Calu3 (cell line): ENCODE results near the gene FBXW8. TPM values are rescaled to one million over a fixed set of nuclear protein-coding genes. Genes with fewer than 3 reads are reported as not detected.

ENCODE experiments used
- BruUV-seq: library from RNA; stranded (reverse); fragments of 400-500 nt; replicated peaks from 2 replicates; lab custom pipeline; 2021; lab: Mats Ljungman, UMichigan
- CTCF ChIA-PET: fragments of 300-600 bp; sonication (Branson Sonifier 250); formaldehyde crosslinking; loops from one replicate; lab custom pipeline; 2022; ENCODE audit warnings: antibody characterized with exemption; lab: Charles Lee
- DNase-seq: peaks from one replicate; pipeline ENCODE4 v3.0.0; 2022
- H3K27ac Mint-ChIP-seq: one replicate; pipeline ENCODE4 v1.8.0; 2022; ENCODE audit warnings: mixed read lengths; ENCODE audit not compliant: unreplicated experiment
- H3K27me3 Mint-ChIP-seq: one replicate; pipeline ENCODE4 v1.8.0; 2022; ENCODE audit warnings: mixed read lengths; ENCODE audit not compliant: unreplicated experiment
- H3K36me3 Mint-ChIP-seq: one replicate; pipeline ENCODE4 v1.8.0; 2022; ENCODE audit warnings: mild to moderate bottlenecking, moderate library complexity, mixed read lengths; ENCODE audit not compliant: insufficient read depth, unreplicated experiment
- H3K4me1 Mint-ChIP-seq: one replicate; pipeline ENCODE4 v1.8.0; 2022; ENCODE audit warnings: mild to moderate bottlenecking, low read depth, mixed read lengths; ENCODE audit not compliant: unreplicated experiment
- H3K4me3 Mint-ChIP-seq: one replicate; pipeline ENCODE4 v1.8.0; 2022; ENCODE audit warnings: mild to moderate bottlenecking, low read depth, moderate library complexity, mixed read lengths; ENCODE audit not compliant: unreplicated experiment
- H3K9me3 Mint-ChIP-seq: one replicate; pipeline ENCODE4 v1.8.0; 2022; ENCODE audit warnings: low read depth, mixed read lengths; ENCODE audit not compliant: unreplicated experiment
- CTCF ChIP-seq: fragments of 200-600 bp; IDR thresholded peaks from one replicate; pipeline ENCODE4 v1.8.0; 2022; ENCODE audit warnings: antibody characterized with exemption; ENCODE audit not compliant: unreplicated experiment
- intact Hi-C: fragments of 100-400 bp; cut with micrococcal nuclease; formaldehyde crosslinking; loops from one replicate; pipeline ENCODE4 v1.10.0; 2022; ENCODE audit not compliant: unreplicated experiment
- total RNA-seq: library from RNA; stranded (reverse); gene quantifications from 2 replicates; pipeline ENCODE4 v1.2.3, GENCODE V29; 2022

The FBXW8 gene
- total RNA-seq, 1 experiment from 2014 or later, result 18.2 TPM

DNA sequence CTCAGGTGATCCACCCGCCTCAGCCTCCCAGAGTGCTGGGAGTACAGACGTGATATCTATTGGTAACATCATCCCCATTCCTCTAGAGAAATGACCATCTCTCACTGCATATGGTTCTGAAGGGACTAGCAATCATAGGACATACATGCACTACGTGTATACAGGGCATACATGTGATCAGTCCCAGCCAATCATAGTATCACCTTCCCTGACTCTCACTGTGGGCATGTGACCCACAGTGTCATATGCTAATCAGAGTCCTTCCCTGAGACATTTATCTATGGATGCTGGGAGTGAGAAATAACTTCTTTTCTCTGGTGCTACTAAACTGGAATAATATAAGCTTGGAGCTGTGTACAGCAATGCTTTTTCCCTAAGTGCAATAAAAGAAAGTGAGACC lies 12.1 kb upstream of the FBXW8 start:
- Mint-ChIP-seq H3K4me1 (no peaks in the 10 kb centered on the region), H3K27ac (no peak overlapping the region), H3K9me3 (no peaks in the 10 kb centered on the region), H3K4me3 (no peak overlapping the region), H3K27me3 (peaks cover 66% of the 10 kb centered on the region), H3K36me3 (no peaks in the 10 kb centered on the region)
- CTCF ChIA-PET, result interaction anchor here (0.6 kb wide), 1 partner anchor 285 kb away, joined by 3 read pairs; no protein-coding TSS in a partner anchor
- intact Hi-C loops, result no loop called here
- no TSS peak for BruUV-seq
- DNase-seq, result no peak
- TF ChIP-seq CTCF, result no peak

GRCh38 chr12:116901612-116902011 lies 9.1 kb upstream of the FBXW8 start:
- TF ChIP-seq CTCF, result no peak

GRCh38 chr12:116903818-116904217 lies 6.9 kb upstream of the FBXW8 start:
- CTCF ChIA-PET, result interaction anchor here (0.7 kb wide), 1 partner anchor 52 kb away, joined by 4 read pairs; no protein-coding TSS in a partner anchor
- H3K27ac Mint-ChIP-seq, result no peak overlapping the region
- no peak for DNase-seq
- H3K36me3 Mint-ChIP-seq, result no peaks in the 10 kb centered on the region
- intact Hi-C loops, result no loop called here
- no TSS peak for BruUV-seq
- H3K4me3 Mint-ChIP-seq, result no peak overlapping the region
- H3K9me3 Mint-ChIP-seq, result no peaks in the 10 kb centered on the region
- no peaks in the 10 kb centered on the region for H3K4me1 Mint-ChIP-seq
- TF ChIP-seq CTCF, result no peak
- H3K27me3 Mint-ChIP-seq, result peaks cover 77% of the 10 kb centered on the region

More at GRCh38 chr12:116901612-116902011, 9.1 kb upstream of the FBXW8 start:
- intact Hi-C loops, result no loop called here
- Mint-ChIP-seq H3K27ac (no peak overlapping the region), H3K4me3 (no peak overlapping the region), H3K27me3 (peaks cover 76% of the 10 kb centered on the region), H3K9me3 (no peaks in the 10 kb centered on the region), H3K4me1 (no peaks in the 10 kb centered on the region), H3K36me3 (no peaks in the 10 kb centered on the region)
- CTCF ChIA-PET, result no interaction called here
- BruUV-seq, result no TSS peak
- DNase-seq, result no peak

GRCh38 chr12:116906285-116906684 lies 4.5 kb upstream of the FBXW8 start:
- Mint-ChIP-seq H3K27ac (no peak overlapping the region), H3K9me3 (no peaks in the 10 kb centered on the region), H3K27me3 (peaks cover 64% of the 10 kb centered on the region), H3K36me3 (peaks cover 9% of the 10 kb centered on the region), H3K4me1 (no peaks in the 10 kb centered on the region), H3K4me3 (no peak overlapping the region)
- no TSS peak for BruUV-seq
- intact Hi-C loops, result no loop called here
- TF ChIP-seq CTCF, result no peak
- CTCF ChIA-PET, result no interaction called here
- no peak for DNase-seq
